Measurements from ENCODE around the gene CFD.

The CFD gene

GRCh38 chr19:862581-863314 is 3.3 kb downstream of the CFD start:
- TF ChIP-seq, protein P1, sequence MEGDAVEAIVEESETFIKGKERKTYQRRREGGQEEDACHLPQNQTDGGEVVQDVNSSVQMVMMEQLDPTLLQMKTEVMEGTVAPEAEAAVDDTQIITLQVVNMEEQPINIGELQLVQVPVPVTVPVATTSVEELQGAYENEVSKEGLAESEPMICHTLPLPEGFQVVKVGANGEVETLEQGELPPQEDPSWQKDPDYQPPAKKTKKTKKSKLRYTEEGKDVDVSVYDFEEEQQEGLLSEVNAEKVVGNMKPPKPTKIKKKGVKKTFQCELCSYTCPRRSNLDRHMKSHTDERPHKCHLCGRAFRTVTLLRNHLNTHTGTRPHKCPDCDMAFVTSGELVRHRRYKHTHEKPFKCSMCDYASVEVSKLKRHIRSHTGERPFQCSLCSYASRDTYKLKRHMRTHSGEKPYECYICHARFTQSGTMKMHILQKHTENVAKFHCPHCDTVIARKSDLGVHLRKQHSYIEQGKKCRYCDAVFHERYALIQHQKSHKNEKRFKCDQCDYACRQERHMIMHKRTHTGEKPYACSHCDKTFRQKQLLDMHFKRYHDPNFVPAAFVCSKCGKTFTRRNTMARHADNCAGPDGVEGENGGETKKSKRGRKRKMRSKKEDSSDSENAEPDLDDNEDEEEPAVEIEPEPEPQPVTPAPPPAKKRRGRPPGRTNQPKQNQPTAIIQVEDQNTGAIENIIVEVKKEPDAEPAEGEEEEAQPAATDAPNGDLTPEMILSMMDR (IDR thresholded peaks at IDR 0.05): no peak

DNA sequence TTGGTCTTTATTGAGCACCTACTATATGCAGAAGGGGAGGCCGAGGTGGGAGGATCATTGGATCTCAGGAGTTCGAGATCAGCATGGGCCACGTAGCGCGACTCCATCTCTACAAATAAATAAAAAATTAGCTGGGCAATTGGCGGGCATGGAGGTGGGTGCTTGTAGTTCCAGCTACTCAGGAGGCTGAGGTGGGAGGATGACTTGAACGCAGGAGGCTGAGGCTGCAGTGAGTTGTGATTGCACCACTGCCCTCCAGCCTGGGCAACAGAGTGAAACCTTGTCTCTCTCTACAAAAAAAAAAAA is 3.8 kb downstream of the CFD start:
- TF ChIP-seq, protein P1 (IDR thresholded peaks at IDR 0.05): no peak

DNA sequence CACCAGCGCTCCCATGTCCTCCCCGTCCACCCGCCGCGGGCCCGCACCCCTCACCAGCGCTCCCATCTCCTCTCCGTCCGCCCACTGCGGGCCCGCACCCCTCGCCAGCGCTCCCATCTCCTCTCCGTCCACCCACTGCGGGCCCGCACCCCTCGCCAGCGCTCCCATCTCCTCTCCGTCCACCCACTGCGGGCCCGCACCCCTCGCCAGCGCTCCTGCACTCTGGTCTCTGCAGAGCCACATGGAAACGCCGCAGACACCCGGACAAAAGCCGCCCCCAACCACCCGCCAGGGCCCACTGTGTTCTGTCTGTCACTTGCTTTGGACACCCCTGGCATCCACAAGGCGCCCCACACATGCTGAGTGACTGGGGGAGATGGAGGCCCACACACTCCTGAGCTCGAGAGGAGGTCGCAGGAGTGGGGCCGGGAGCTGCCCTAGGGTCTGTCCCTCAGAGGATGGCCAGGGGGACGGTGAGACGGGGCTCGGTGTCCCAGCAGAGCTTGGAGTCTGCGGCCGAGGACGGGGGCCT is 7.4 kb downstream of the CFD start:
- TF ChIP-seq, protein P1 (IDR thresholded peaks at IDR 0.05): no peak

- TF ChIP-seq, protein P1 (IDR thresholded peaks at IDR 0.05): no peak
Measured at GRCh38 chr19:867301-867793, 7.9 kb downstream of the CFD start.

DNA sequence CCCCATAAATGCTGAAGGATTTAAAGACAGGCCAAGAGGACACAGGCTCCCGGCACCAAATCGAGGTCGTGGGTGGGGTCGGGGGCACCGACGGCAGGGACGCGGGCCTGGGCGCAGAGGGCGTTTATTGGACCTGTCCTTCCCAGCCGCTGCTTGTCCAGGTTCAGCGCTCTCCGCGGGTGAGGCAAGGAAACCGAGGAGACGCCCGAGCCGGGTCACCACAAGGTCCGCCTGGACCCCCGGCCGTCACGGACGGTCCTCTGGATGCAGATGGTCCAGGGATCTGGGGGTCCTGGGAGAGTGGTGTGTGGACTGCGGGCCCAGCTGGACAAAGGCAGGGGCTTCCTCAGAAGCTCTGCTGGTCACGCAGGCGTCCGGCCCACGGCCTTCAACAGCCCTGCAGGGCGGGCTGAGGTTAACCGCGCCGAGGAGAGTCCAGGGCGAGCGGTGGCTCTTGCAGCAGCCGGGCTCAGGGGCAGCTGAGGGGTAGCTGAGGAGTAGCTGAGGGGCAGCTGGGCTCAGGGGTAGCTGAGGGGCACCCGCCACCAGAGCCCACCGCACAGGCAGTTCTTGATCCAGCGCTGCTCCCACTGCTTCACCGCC is 8.5 kb downstream of the CFD start:
- TF ChIP-seq, protein P1 (IDR thresholded peaks at IDR 0.05): no peak

DNA sequence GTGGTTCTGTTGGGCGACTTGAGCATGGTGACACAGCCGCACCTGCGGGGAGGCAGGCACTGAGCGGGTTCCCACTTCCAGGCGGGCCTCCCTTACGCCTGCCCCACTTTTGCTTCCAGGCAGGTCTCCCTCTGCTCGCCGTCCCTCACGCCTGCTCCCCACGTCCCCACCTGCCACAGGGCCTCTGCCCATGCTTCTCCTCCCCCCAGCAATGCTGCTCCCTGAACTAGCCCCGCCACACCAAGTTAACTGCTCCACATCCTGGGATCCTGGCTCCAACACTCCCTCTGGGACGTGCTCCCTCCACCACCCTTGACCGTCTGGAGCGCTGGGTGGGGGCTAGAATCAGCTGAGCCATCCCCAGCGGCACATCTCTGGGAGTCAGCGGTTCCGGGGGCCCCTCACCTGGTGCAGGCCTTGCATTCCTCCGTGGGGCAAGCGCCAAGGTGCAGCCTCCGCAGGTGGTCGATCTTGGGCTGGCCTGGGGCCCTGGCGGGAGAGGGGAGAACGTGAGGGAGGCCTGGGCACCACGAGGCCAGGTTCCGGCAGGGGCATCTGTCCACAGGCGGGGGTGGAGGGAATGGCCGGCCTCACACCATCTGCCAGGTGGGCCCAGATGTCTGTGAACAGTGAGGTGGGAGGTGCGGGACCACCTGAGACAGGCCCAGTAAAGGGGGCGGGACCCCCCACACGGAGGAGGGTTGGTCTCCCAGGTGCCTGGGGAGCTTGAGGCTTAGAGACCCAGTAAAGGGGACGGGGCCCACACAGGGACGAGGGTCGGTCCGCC is 9.2 kb downstream of the CFD start:
- TF ChIP-seq, protein P1 (IDR thresholded peaks at IDR 0.05): no peak
